Common myeloid progenitor, CD34-positive (primary cell): ENCODE data around the gene AACS.

ENCODE experiments used
- CTCF ChIA-PET: fragments of 350-600 bp; sonication (Branson Sonifier 250); formaldehyde crosslinking; loops from one replicate; lab custom pipeline; 2021; ENCODE audit warnings: antibody characterized with exemption; lab: Charles Lee
- POLR2A ChIA-PET: fragments of 350-600 bp; sonication (Branson Sonifier 250); formaldehyde crosslinking; loops from one replicate; lab custom pipeline; 2021; ENCODE audit warnings: antibody characterized with exemption; lab: Charles Lee
- DNase-seq, 3 donors: peaks; one replicate each; pipeline versions ENCODE4 v3.0.0 to v3.0.0-alpha.2; 2013
- H3K27ac ChIP-seq, 2 experiments: 1 replicate in 1 of 2; 2 replicates in 1 of 2; pipeline ENCODE4 v1.7.0; 2013; ENCODE audit warnings: inconsistent platforms in 2 of 2, low read length in 2 of 2, mild to moderate bottlenecking in 2 of 2, low read depth in 1 of 2, moderate library complexity in 1 of 2; ENCODE audit not compliant: severe bottlenecking in 2 of 2, insufficient read depth in 1 of 2, poor library complexity in 1 of 2
- H3K27me3 ChIP-seq, 5 experiments: replicated peaks in 2 of 5; 1 replicate in 3 of 5; 2 replicates in 2 of 5; pipeline versions ENCODE4 v1.6.1 to v1.7.0; 2013; ENCODE audit warnings: low read length in 4 of 5, mild to moderate bottlenecking in 2 of 5, moderate library complexity in 2 of 5, inconsistent platforms in 1 of 5; ENCODE audit not compliant: insufficient read depth in 5 of 5, control insufficient read depth in 4 of 5
- H3K36me3 ChIP-seq, 4 experiments: 1 replicate in 2 of 4; 2 replicates in 2 of 4; pipeline versions ENCODE4 v1.6.1 to v1.7.0; 2013; ENCODE audit warnings: low read length in 3 of 4, control low read depth in 1 of 4, mild to moderate bottlenecking in 1 of 4; ENCODE audit not compliant: control insufficient read depth in 4 of 4, insufficient read depth in 4 of 4
- H3K4me1 ChIP-seq, 4 experiments: 1 replicate in 3 of 4; 2 replicates in 1 of 4; pipeline versions ENCODE4 v1.6.1 to v1.7.1; 2013; ENCODE audit warnings: low read length in 3 of 4, mild to moderate bottlenecking in 3 of 4, control low read depth in 1 of 4, inconsistent platforms in 1 of 4, moderate library complexity in 1 of 4; ENCODE audit not compliant: control insufficient read depth in 4 of 4, insufficient read depth in 4 of 4; ENCODE audit errors: control extremely low read depth in 1 of 4
- H3K4me3 ChIP-seq, 7 experiments: 1 replicate in 4 of 7; 2 replicates in 3 of 7; pipeline versions ENCODE4 v1.5.1 to v1.7.0; 2013; ENCODE audit warnings: mild to moderate bottlenecking in 7 of 7, low read length in 6 of 7, moderate library complexity in 6 of 7, inconsistent platforms in 2 of 7, low read depth in 2 of 7, control low read depth in 1 of 7; ENCODE audit not compliant: insufficient read depth in 4 of 7, control insufficient read depth in 1 of 7; ENCODE audit errors: extremely low read depth in 1 of 7
- H3K9me3 ChIP-seq, 5 experiments: 1 replicate in 4 of 5; 2 replicates in 1 of 5; pipeline versions ENCODE4 v1.6.1 to v1.7.1; 2013; ENCODE audit warnings: low read length in 4 of 5, mild to moderate bottlenecking in 2 of 5, inconsistent platforms in 1 of 5, low read depth in 1 of 5, moderate library complexity in 1 of 5; ENCODE audit not compliant: control insufficient read depth in 4 of 5, insufficient read depth in 2 of 5; ENCODE audit errors: control extremely low read depth in 1 of 5
- WGBS: methylation state at CpG from one replicate; pipeline ENCODE4 v1.1.5; 2013; ENCODE audit not compliant: insufficient coverage; 5-methylcytosine and 5-hydroxymethylcytosine counted together

The AACS gene

DNA sequence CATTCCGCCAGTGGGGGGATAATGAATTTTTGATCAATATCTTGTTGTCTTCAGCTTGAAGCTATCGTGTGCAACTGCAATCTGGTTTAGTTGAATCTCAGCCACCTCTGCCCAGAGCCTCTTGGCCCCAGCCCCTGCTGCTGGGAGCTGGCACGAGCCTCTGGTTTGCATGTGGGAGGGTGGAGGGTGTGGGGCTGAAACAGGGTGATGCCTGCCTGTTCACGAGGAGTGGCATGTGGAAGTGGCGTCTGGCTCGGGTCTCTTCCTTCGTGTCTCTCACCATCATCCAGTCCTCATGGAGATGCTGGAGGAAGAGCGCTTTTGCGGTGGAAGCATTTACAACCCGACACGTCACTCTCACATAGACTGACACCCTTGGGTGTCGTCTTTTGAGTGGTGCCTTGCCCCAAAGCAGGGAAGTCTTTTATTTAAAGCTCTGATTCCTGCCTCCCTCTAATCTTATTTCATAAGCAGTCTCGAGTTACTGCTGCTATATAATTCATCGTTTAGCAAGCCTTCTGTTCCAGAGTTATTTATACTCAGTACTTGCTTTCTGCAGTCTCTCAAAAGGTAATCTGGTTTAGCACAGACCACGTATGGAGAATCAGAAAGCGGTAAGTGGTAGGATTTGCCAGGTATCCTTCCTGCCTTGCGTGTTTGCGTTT, 64.5 kb downstream of the AACS start:
- CTCF ChIA-PET = no interaction called here
- POLR2A ChIA-PET = no interaction called here
- WGBS = 96% methylated on average over 14 of the region's 18 CpGs
- H3K9me3 ChIP-seq = no peaks in the 10 kb centered on the region
- H3K36me3 ChIP-seq = peaks cover 0 to 59% (median 6%) of the 10 kb centered on the region in 4 experiments
- no peaks in the 10 kb centered on the region for H3K27me3 ChIP-seq
- H3K4me3 ChIP-seq = no peak overlapping the region
- no peak overlapping the region for H3K27ac ChIP-seq
- DNase-seq = no peak
- no peaks in the 10 kb centered on the region for H3K4me1 ChIP-seq

DNA sequence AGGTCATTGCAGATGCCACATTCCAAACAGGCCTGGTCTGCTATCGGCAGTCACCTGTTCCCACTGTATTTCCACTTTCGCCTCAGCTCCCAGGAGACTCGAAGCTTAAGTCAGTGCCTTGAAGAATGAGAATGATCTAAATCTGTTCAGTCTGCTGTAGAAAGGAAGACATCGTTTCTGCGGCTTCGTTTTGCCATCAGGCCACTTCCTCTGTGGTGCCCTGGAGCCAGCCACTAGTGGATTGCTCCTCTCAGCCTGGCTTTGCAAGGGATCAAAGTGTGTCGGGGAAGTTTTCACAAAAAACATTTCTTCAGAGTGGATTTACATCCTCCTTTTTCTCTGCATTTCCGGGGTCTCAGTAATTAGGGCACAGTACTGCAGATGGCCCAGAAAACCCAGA, 66.7 kb downstream of the AACS start:
- WGBS = 87% methylated on average over 8 of the region's 8 CpGs
- Histone ChIP-seq H3K27ac (no peak overlapping the region), H3K9me3 (no peaks in the 10 kb centered on the region), H3K4me3 (no peak overlapping the region), H3K4me1 (no peaks in the 10 kb centered on the region), H3K27me3 (no peaks in the 10 kb centered on the region), H3K36me3 (peaks cover 0 to 62% (median 5%) of the 10 kb centered on the region in 4 experiments)
- DNase-seq = no peak
- POLR2A ChIA-PET = no interaction called here
- CTCF ChIA-PET = interaction anchor here (0.6 kb wide), 1 partner anchor 146 kb away, joined by 4 read pairs; no protein-coding TSS in a partner anchor

DNA sequence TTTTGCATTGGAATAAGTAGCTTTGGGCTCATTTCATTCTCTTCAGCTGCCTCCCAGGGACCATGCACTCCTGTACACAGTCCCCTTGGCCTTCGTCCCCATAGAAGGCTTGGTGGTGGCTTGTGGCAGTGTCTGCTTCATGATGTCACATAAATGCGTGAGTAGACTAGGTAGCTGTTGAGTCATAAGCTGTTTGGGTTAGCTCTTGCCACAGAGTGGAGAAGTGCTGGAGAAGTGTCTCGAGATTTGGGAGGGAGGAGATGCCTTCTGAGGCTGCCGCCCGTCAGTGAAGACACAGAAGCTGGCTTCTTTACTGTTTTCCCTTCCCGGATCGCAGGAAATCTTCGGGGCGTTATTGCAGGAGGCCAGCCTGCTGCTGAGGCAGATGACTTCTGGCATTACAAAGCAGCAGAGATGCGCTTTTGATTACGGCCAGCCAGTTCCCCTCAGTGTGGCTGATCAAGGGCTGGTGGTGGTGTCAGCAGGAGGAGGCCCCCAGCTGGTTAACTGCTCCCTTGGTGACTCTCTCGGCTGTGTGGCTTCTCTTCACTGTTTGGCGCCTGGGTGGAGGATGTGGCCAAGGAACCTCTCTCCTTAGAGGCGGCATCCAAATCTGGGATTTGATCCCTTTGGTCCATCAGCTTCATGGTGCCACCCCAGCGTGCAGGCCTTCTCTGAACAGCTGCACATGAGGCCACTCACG, 67.6 kb downstream of the AACS start:
- Histone ChIP-seq H3K4me3 (no peak overlapping the region), H3K27me3 (no peaks in the 10 kb centered on the region), H3K4me1 (no peaks in the 10 kb centered on the region), H3K9me3 (no peaks in the 10 kb centered on the region), H3K27ac (no peak overlapping the region), H3K36me3 (peaks cover 0 to 61% (median 6%) of the 10 kb centered on the region in 4 experiments)
- no peak for DNase-seq
- CTCF ChIA-PET = no interaction called here
- POLR2A ChIA-PET = no interaction called here
- WGBS = 97% methylated on average over 14 of the region's 16 CpGs

DNA sequence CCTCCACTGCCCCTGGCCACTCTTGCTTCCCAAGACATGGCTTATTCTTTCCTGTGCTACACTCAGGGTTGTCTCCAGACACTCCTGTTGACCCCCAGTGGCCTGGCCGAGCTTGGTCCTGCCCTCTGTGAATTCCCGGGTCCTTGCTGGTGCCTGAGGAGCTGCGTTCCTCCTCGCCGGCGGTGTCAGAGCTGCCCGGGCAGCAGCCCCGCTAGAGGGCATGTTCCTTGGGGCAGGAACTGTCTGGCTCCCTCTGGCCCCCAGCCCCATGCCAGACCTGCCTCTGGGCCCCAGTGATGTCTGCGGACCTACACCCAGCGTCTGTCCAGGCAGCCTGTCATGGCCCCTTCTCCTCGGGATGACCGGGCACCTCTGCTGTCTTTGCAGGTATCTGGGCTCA, 68.4 kb downstream of the AACS start:
- Histone ChIP-seq H3K9me3 (no peaks in the 10 kb centered on the region), H3K4me1 (no peaks in the 10 kb centered on the region), H3K4me3 (no peak overlapping the region), H3K27me3 (no peaks in the 10 kb centered on the region), H3K36me3 (peaks cover 0 to 60% (median 6%) of the 10 kb centered on the region in 4 experiments), H3K27ac (no peak overlapping the region)
- 98% methylated on average over 8 of the region's 12 CpGs for WGBS
- POLR2A ChIA-PET = no interaction called here
- CTCF ChIA-PET = no interaction called here
- no peak for DNase-seq

DNA sequence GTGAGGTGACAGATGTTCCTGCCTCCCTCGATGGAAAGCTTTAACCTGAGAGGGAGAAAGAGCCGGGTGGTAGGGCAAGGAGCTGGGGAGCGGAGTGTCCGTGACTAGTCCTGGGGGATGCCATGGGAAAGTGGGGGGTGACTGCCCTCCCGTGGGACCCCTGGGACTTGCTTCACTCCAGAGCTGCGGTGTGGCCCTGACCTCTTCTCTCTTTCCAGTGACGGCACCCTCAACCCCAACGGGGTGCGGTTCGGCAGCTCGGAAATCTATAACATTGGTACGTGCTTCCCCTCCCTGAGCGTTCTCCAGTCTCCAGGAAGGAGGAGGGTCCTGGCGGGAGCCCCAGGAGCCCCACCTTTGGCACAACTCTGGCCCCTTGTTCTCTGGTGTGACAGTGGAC, 69.3 kb downstream of the AACS start:
- 98% methylated on average over 11 of the region's 14 CpGs for WGBS
- CTCF ChIA-PET = interaction anchor here (1.0 kb wide), 1 partner anchor 10 kb away, joined by 3 read pairs; no protein-coding TSS in a partner anchor
- peaks cover 0 to 56% (median 6%) of the 10 kb centered on the region in 4 experiments for H3K36me3 ChIP-seq
- POLR2A ChIA-PET = no interaction called here
- H3K9me3 ChIP-seq = no peaks in the 10 kb centered on the region
- H3K4me1 ChIP-seq = no peaks in the 10 kb centered on the region
- no peaks in the 10 kb centered on the region for H3K27me3 ChIP-seq
- DNase-seq = no peak
- H3K27ac ChIP-seq = no peak overlapping the region
- H3K4me3 ChIP-seq = no peak overlapping the region

DNA sequence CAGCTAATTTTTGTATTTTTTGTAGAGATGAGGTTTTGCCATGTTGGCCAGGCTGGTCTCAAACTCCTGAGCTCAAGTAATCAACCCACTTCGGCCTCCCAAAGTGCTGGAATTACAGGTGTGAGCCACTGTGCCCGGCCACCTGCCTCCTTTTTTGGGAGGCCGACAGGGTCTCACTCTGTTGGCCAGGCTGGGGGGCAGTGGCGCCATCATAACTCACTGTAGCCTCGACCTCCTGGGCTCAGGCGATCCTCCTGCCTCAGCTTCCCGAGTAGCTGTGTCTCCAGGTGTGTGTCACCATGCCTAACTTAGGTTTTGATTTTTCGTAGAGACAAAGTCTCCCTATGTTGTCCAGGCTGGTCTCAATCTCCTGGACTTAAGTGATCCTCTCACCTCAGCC, 70.7 kb downstream of the AACS start:
- WGBS = 99% methylated on average over 8 of the region's 8 CpGs

DNA sequence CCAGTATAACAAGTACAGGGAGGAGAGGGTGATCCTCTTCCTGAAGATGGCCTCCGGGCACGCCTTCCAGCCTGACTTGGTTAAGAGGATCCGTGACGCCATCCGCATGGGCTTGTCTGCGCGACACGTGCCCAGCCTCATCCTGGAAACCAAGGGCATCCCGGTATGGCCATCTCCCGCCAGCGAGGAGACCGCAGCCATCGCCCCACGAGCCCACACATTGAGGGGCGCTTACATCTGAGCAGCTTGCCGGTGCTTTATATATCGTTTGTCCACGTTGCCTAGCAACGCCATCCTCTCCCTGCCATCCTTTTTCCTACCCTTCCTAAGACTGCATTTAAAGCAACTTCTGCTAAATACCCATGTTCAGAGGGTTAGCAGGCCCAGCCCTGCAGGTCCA, 71.5 kb downstream of the AACS start:
- ChIA-PET POLR2A (no interaction called here), CTCF (no interaction called here)
- no peak for DNase-seq
- H3K4me1 ChIP-seq = no peaks in the 10 kb centered on the region
- H3K36me3 ChIP-seq = peaks cover 0 to 48% (median 2%) of the 10 kb centered on the region in 4 experiments
- H3K9me3 ChIP-seq = no peaks in the 10 kb centered on the region
- H3K27me3 ChIP-seq = no peaks in the 10 kb centered on the region
- 97% methylated on average over 19 of the region's 19 CpGs for WGBS
- no peak overlapping the region for H3K4me3 ChIP-seq
- H3K27ac ChIP-seq = no peak overlapping the region

More for the DNA sequence above, 70.7 kb downstream of the AACS start:
- H3K27me3 ChIP-seq = no peaks in the 10 kb centered on the region
- H3K9me3 ChIP-seq = no peaks in the 10 kb centered on the region
- CTCF ChIA-PET = no interaction called here
- no peak overlapping the region for H3K4me3 ChIP-seq
- H3K4me1 ChIP-seq = no peaks in the 10 kb centered on the region
- no peak overlapping the region for H3K27ac ChIP-seq
- POLR2A ChIA-PET = no interaction called here
- no peak for DNase-seq
- H3K36me3 ChIP-seq = peaks cover 0 to 48% (median 2%) of the 10 kb centered on the region in 4 experiments
